Heart left ventricle (tissue), 16 donors: Measurements from ENCODE around the gene XIRP1. TPM values are rescaled to one million over a fixed set of nuclear protein-coding genes. Genes with fewer than 3 reads are reported as not detected.
A peak's percentile ranks its signal among the peaks of the same experiment; 100 is the strongest.

Experiments
- ATAC-seq, 4 donors: fragments of 200-7000 bp; cut with Tn5 transposase; one replicate each; pipeline ENCODE4 v1.9.1; 2020 to 2022; ENCODE audit warnings: moderate library complexity in 4 of 4, mild to moderate bottlenecking in 3 of 4, moderate number of reproducible peaks in 1 of 4
- DNase-seq, 5 donors: peaks; one replicate each; pipeline ENCODE4 v3.0.0-alpha.2; 2020
- H3K27ac ChIP-seq, 12 donors: fragments of 200-600 bp; sonication (generic) in 4 of 12; one replicate each; pipeline versions ENCODE4 v1.5.0 to v1.8.0; 2016 to 2022; ENCODE audit warnings: mild to moderate bottlenecking in 2 of 12
- H3K27me3 ChIP-seq, 9 donors: fragments of 200-600 bp; sonication (generic) in 2 of 9; one replicate each; pipeline versions ENCODE4 v1.5.1 to v1.8.0; 2016 to 2022; ENCODE audit warnings: mild to moderate bottlenecking in 3 of 9
- H3K36me3 ChIP-seq, 9 donors: fragments of 200-600 bp; sonication (generic) in 2 of 9; one replicate each; pipeline versions ENCODE4 v1.5.0 to v1.8.0; 2018 to 2022; ENCODE audit warnings: mild to moderate bottlenecking in 2 of 9
- H3K4me1 ChIP-seq, 12 donors: fragments of 200-600 bp; sonication (generic) in 4 of 12; one replicate each; pipeline versions ENCODE4 v1.5.0 to v1.8.0; 2016 to 2022; ENCODE audit warnings: mild to moderate bottlenecking in 3 of 12
- H3K4me3 ChIP-seq, 12 donors: fragments of 200-600 bp; sonication (generic) in 4 of 12; one replicate each; pipeline versions ENCODE4 v1.5.0 to v1.8.0; 2017 to 2022; ENCODE audit warnings: mild to moderate bottlenecking in 9 of 12, moderate library complexity in 4 of 12
- H3K9me3 ChIP-seq, 12 donors: fragments of 200-600 bp; sonication (generic) in 4 of 12; one replicate each; pipeline versions ENCODE4 v1.5.0 to v1.8.0; 2016 to 2022; ENCODE audit warnings: mild to moderate bottlenecking in 1 of 12
- POLR2A ChIP-seq, 2 donors: fragments of 450-650 bp; IDR thresholded peaks; one replicate each; pipeline ENCODE4 v1.6.1; 2017; ENCODE audit warnings: antibody characterized with exemption in 2 of 2, mild to moderate bottlenecking in 2 of 2, moderate library complexity in 2 of 2
- WGBS, 4 donors: extraction: QIAGEN DNeasy Blood & Tissue Kit in 2 of 4; methylation state at CpG; one replicate each; pipeline versions ENCODE4 v1.1.5 to v1.1.7; 2013 to 2018; 5-methylcytosine and 5-hydroxymethylcytosine counted together
- intact Hi-C, 10 donors: fragments of 100-400 bp; cut with DNase I; formaldehyde crosslinking; loops; one replicate each; pipeline versions ENCODE4 v1.11.1 to v1.14.2; 2022
- polyA plus RNA-seq, 2 donors: library from polyadenylated mRNA; stranded (reverse); fragments of 200-250 nt; gene quantifications; one replicate each; pipeline ENCODE4 v1.2.3, GENCODE V29; 2013
- total RNA-seq, 9 donors: library from RNA; depleted of rRNA in 2 of 9; stranded (reverse); fragments of >200 nt in 2 of 9; fragmentation: NEBNext Ultra II Directional in 3 of 9; extraction: Animal tissue kit (Norgen Biotek cat#: 25700) in 3 of 9; gene quantifications; one replicate each; pipeline versions ENCODE4 v1.1.0 to v1.2.4, GENCODE V29; 2016 to 2023
- TF ChIP-seq, protein P1 (sequence below), 12 donors: fragments of 200-600 bp; sonication (generic) in 4 of 12; IDR thresholded peaks; one replicate each; pipeline versions ENCODE4 v1.5.0 to v1.8.0; 2018 to 2022; ENCODE audit warnings: antibody characterized with exemption in 12 of 12, mild to moderate bottlenecking in 5 of 12
- donor health status: ischemic (EF 13 %, LVEDD 7.1; RV severe dilation, severe dysfunction).
- donor health status: healthy with polysubstance abuse.
- donor health status: DM: no; HTN: yes; CAD: no.
- donor health status: DM: no; HTN: no; CAD: no.
- donor health status: ischemic (EF 25% LVEDD 6.9; RV normal size, moderate dysfunction).
- donor health status: ischemic (EF 25% LVEDD 5.7; RV mildly dilated, moderate dysfunction).
- donor health status: healthy.
- donor health status: DM: yes; HTN: yes; CAD: no.
- donor health status: ischemic (EF 35%, LVEDD 5.7; RV mildly dilated, moderate dysfunction).
- donor health status: nonischemic (EF 11% LVEDD 7.7; RV severe dilation, severe dysfunction).
- donor health status: DM: yes; HTN: yes; CAD: no.
- donor health status: PGD.
- donor health status: ischemic (EF 29% LVEDD 5.4; RV normal size, mild dysfunction).
- donor health status: nonischemic (EF 23%, LVEDD 6.1; RV moderate dilation, normal function).

XIRP1 gene
- total and polyA plus RNA-seq, 11 donors = 293 to 1,122 (median 530) TPM

DNA sequence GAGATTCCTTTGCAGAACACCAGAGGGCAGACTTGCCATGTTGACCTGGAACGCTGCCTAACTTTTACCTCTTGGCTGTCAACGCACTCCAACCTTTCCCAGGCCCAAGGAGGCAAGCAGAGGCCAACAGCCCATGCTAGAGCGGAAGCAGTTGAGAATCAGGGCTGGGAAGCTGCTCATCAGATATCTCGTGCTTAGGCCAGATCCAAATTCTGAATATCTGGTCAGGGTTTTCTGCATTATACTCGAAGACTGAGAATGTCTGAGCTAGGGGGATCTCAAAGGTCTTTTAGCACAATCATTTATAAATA is 2.5 kb downstream of the XIRP1 start:
- DNase-seq (peak in 4 of 5 donors; percentile 69 to 80 (median 78)), ATAC-seq (peak; percentile 15 to 40 (median 30))
- Histone ChIP-seq H3K9me3 (no peaks in the 10 kb centered on the region), H3K36me3 (peaks cover 0 to 39% (median under 1%) of the 10 kb centered on the region in 9 donors), H3K4me1 (peaks cover 0 to 71% (median 28%) of the 10 kb centered on the region in 12 donors), H3K27me3 (no peaks in the 10 kb centered on the region), H3K27ac (peak overlapping the region; percentile 41 to 99 (median 92)), H3K4me3 (peak overlapping the region; percentile 9 to 72 (median 61))
- intact Hi-C loops = loop anchor here (2.0 to 10.0 kb wide), 8 partner anchors 55 to 195 kb away; partner anchors contain the start of genes GORASP1 (in 1 of the 10), SLC25A38 (in 1 of the 10) and TTC21A (in 1 of the 10)
- WGBS, 4 donors = 10 to 35% (median 18%) methylated on average over 5 of the region's 5 CpGs
- TF ChIP-seq, protein P1, sequence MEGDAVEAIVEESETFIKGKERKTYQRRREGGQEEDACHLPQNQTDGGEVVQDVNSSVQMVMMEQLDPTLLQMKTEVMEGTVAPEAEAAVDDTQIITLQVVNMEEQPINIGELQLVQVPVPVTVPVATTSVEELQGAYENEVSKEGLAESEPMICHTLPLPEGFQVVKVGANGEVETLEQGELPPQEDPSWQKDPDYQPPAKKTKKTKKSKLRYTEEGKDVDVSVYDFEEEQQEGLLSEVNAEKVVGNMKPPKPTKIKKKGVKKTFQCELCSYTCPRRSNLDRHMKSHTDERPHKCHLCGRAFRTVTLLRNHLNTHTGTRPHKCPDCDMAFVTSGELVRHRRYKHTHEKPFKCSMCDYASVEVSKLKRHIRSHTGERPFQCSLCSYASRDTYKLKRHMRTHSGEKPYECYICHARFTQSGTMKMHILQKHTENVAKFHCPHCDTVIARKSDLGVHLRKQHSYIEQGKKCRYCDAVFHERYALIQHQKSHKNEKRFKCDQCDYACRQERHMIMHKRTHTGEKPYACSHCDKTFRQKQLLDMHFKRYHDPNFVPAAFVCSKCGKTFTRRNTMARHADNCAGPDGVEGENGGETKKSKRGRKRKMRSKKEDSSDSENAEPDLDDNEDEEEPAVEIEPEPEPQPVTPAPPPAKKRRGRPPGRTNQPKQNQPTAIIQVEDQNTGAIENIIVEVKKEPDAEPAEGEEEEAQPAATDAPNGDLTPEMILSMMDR (IDR thresholded peaks at IDR 0.05) = peak; percentile 64 to 82 (median 78)
- no peak for TF ChIP-seq POLR2A (IDR thresholded peaks at IDR 0.05)

DNA sequence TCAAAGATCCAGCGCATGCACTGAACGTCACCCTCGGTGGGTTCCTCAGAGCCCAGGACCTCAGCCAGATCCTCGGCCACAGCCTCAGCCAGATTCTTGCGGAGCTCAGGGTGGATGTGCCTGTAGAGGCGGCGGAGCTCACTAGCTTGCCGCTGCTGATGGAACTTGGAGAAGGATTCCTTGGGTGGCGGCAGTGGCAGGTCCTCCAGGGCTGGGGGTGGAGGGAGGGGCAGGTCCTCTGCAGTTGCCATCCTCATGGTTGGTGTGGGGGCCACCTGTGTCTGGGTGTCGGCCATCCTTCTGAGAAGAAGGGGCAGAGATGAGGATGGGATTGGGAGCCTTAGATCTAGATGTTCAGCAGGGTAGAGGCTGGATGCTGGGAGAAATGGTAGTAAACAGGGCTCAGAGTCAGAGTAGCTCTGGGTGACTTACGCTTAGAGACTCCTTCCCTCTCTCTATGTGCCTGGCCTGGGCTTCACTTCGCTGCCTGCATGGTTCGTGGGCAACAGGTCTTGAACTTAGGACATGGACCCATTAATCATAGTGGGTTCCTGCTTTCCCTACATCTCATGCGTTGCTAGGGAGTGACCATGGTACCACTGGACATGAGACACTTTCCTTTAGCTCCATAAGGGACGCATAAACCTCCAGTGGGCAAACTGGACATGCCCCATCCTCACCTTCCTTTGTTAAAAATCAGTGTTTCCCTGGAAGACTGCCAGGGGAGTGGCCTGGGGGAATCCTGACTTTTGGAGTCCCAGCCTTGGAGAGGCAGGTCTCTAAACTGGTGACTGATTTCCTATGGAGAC is 3.0 kb downstream of the XIRP1 start:
- H3K27me3 ChIP-seq = no peaks in the 10 kb centered on the region
- intact Hi-C loops = loop anchor here in 9 of 10 donors (2.0 to 10.0 kb wide), 7 partner anchors 55 to 195 kb away; partner anchors contain the start of genes GORASP1 (in 1 of the 9), SLC25A38 (in 1 of the 9) and TTC21A (in 1 of the 9)
- peaks cover 0 to 76% (median 29%) of the 10 kb centered on the region in 12 donors for H3K4me1 ChIP-seq
- WGBS, 4 donors = 49 to 65% (median 57%) methylated on average over 10 to 15 of the region's 15 CpGs
- no peak for ATAC-seq
- TF ChIP-seq POLR2A (IDR thresholded peaks at IDR 0.05) = no peak
- TF ChIP-seq, protein P1 (IDR thresholded peaks at IDR 0.05) = no peak
- H3K4me3 ChIP-seq = peak overlapping the region in 9 of 12 donors; percentile 51 to 72 (median 65)
- H3K9me3 ChIP-seq = no peaks in the 10 kb centered on the region
- H3K36me3 ChIP-seq = peaks cover 0 to 42% (median 4%) of the 10 kb centered on the region in 9 donors
- DNase-seq = no peak
- peak overlapping the region in 8 of 12 donors; percentile 13 to 95 (median 92) for H3K27ac ChIP-seq

DNA sequence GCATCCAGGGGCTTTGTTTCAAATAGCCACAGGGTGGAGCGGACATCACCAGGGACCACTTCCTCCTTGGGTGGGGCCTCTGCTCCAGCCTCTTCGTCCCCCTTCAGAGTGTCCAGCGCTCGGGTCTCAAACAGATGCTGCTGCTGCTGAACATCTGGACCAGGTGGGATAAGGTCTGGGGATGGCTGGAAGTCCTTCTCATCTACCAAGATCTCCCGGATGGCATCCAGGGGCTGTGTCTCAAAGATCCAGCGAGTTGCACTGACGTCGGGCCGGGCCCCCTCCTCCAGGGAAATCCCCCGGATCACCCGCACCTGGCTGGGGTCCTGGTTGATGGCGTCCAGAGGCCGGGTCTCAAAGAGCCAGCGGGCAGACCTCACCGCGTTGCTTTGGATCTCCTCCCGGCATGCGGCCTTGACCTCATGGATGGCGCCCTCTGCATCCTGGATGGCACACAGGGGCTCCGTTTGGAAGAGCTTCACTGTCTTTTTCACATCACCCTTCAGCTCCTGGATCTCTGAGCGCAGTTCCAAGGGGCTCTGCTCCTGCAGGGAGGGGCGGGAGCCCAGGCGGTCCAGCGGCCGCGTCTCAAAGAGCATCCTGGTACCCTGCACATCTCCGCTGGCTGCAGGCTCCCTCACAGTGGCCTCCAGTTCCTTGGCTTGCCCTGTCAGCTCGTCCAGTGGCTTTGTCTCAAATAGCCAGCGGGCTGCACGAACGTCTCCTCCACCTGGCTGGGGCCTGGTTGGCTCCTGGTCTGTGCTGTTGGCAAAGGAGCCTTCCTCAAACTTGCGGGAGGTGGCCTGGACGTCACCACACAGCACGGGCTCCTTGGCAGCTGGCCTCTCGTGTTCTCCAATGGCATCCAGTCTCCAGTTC is 3.9 kb downstream of the XIRP1 start:
- intact Hi-C loops = loop anchor here in 9 of 10 donors (2.0 to 10.0 kb wide), 7 partner anchors 54 to 196 kb away; partner anchors contain the start of genes GORASP1 (in 1 of the 9), SLC25A38 (in 1 of the 9) and TTC21A (in 1 of the 9)
- DNase-seq (peak in 1 of 5 donors; percentile 69), ATAC-seq (peak in 2 of 4 donors; percentile 1 to 14)
- no peak for TF ChIP-seq POLR2A (IDR thresholded peaks at IDR 0.05)
- TF ChIP-seq, protein P1 (IDR thresholded peaks at IDR 0.05) = no peak
- Histone ChIP-seq H3K9me3 (no peaks in the 10 kb centered on the region), H3K27ac (peak overlapping the region in 5 of 12 donors; percentile 8 to 95 (median 93)), H3K36me3 (peaks cover 0 to 51% (median 4%) of the 10 kb centered on the region in 9 donors), H3K27me3 (no peaks in the 10 kb centered on the region), H3K4me3 (peak overlapping the region in 5 of 12 donors; percentile 57 to 72 (median 69)), H3K4me1 (peaks cover 0 to 81% (median 35%) of the 10 kb centered on the region in 12 donors)
- WGBS, 4 donors = 52 to 82% (median 64%) methylated on average over 27 to 35 of the region's 35 CpGs
